GM18505 (cell line): ENCODE results near the gene PEDS1.

Experiments
- ATAC-seq: cut with Tn5 transposase; IDR thresholded peaks from one replicate; pipeline ENCODE4 v1.9.1; 2021; ENCODE audit not compliant: unreplicated experiment
- POLR2A ChIP-seq: IDR thresholded peaks from 4 replicates; pipeline ENCODE4 v1.6.1; 2011; ENCODE audit warnings: borderline replicate concordance; ENCODE audit not compliant: insufficient read depth, insufficient read length; ENCODE audit errors: extremely low read depth

PEDS1 gene

GRCh38 chr20:50152394-50153152 lies 950 bp downstream of the PEDS1 start:
- no peak for TF ChIP-seq POLR2A
- ATAC-seq, result no peak

DNA sequence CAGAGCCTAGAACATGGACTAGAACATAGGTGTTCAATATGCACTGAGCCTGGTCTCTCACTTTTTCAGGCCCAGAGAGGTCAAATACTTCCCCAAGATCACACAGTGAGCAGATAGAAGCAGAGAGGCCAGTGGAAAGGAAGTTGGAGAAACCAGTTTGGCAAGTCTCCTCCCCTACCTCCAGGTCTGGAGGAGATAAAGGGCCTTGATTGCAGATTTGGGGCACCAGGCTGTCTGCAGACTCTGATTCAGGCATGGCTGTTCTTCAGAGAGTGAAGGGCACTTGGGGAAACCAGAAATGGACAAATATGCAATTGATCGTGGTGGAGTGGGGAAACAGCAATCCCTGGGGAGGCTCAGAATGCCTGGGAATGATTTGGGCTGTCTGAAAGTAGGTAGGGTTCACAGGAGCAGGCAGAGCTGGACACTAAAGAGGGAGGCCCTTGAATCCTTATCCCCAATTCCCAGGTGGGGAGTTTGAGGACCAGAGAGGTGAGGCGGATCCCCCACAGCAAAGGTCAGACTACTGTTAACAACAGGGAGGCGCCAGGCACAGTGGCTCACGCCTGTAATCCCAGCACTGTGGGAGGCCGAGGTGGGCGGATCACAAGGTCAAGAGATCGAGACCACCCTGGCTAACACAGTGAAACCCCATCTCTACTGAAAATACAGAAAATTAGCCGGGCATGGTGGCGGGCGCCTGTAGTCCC lies 2.3 kb downstream of the PEDS1 start:
- no peak for TF ChIP-seq POLR2A
- ATAC-seq, result no peak

GRCh38 chr20:50149481-50150254 lies 3.9 kb downstream of the PEDS1 start:
- ATAC-seq, result no peak
- TF ChIP-seq POLR2A, result no peak

GRCh38 chr20:50146732-50147662 lies 6.5 kb downstream of the PEDS1 start:
- no peak for ATAC-seq
- peak; percentile 13 for TF ChIP-seq POLR2A

GRCh38 chr20:50146214-50146613 lies 7.3 kb downstream of the PEDS1 start:
- no peak for TF ChIP-seq POLR2A
- ATAC-seq, result no peak

GRCh38 chr20:50145566-50145965 lies 8.0 kb downstream of the PEDS1 start:
- no peak for ATAC-seq
- no peak for TF ChIP-seq POLR2A

- no peak for ATAC-seq
- no peak for TF ChIP-seq POLR2A
Observed at GRCh38 chr20:50144362-50144761, 9.2 kb downstream of the PEDS1 start.

GRCh38 chr20:50142812-50143211 lies 10.7 kb downstream of the PEDS1 start:
- no peak for TF ChIP-seq POLR2A
- no peak for ATAC-seq

GRCh38 chr20:50141811-50142561 lies 11.5 kb downstream of the PEDS1 start:
- TF ChIP-seq POLR2A, result no peak
- no peak for ATAC-seq

DNA sequence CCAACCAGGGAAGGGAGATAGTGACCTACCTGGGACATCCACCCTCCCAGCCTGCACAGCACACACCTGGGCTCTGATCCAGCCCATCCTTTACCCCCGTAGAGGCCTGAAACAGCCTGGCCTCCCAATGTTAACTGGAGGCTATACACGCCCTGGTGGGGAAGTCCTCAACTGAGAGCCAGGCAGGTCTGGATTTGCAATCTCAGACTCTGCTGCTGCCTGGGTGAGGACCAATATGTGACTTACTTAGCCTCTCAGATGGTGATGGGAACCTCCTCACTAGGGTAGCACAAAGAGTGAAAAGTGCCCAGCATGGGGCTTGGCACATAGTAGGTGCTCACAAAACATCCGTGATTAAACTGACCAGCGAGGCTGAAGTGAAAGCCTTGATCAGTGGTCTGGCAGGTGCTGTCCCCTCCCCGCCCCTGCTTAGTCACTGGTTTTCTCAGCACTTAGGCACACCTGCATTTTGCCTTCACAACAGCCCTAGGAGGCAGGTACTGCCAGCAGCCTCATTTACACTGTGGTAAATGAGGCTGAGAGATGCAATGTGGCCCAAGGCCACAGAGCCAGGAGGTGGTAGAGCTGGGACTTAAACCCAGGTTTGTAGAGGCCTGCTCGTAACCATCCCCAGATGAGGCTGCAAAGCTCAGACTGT lies 12.4 kb downstream of the PEDS1 start:
- ATAC-seq, result no peak
- TF ChIP-seq POLR2A, result no peak

DNA sequence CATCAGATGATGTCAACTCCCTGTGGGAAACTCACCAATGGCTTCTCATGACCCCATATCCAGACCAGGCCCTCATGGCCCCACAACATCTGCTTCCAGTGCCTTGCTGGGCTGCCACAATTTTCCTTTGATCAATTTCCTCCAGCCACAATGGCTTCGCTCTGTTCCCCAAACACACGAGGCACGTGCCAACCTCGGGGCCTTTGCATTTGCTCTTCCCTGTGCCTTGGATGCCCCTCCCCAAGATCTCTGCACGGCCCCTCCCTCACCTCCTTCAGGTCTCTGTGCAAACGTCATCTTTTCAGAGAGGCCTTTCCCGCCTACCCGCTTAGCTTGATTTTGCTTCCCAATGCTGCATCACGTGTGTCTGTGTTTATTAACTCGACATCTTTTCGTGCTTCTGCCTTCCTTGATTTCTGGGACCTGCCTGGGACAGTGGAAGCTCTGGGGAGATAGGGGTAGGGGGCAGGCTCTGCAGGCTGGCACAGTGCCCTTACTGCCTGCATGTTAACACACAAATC lies 13.1 kb downstream of the PEDS1 start:
- ATAC-seq, result no peak
- TF ChIP-seq POLR2A, result no peak
